Midbrain (tissue), 1 donor: Measurements from ENCODE around the gene OSGEP.

ENCODE experiments used
- DNase-seq: peaks from one replicate; lab custom pipeline; 2025; lab: John Stamatoyannopoulos, UW

Gene OSGEP

GRCh38 chr14:20454516-20455354, at the start of gene OSGEP, which contains the start of gene APEX1:
Gene OSGEP (minus strand): TSS chr14:20454812. CDS start chr14:20454683, 129 bp downstream.
Gene APEX1 (plus strand): TSS chr14:20455226. CDS start chr14:20455646, 420 bp downstream.
- peak; percentile 99 for DNase-seq

GRCh38 chr14:20503898-20504297, 49.3 kb upstream of the OSGEP start:
- peak; percentile 12 for DNase-seq

GRCh38 chr14:20501346-20501745, 46.7 kb upstream of the OSGEP start:
- DNase-seq = no peak

- DNase-seq = no peak
Observed at GRCh38 chr14:20499881-20500280, 45.3 kb upstream of the OSGEP start.

GRCh38 chr14:20499108-20499507, 44.5 kb upstream of the OSGEP start:
- no peak for DNase-seq

GRCh38 chr14:20498622-20499021, 44.0 kb upstream of the OSGEP start:
- DNase-seq = no peak

GRCh38 chr14:20494935-20495766, 40.5 kb upstream of the OSGEP start:
- DNase-seq = no peak

GRCh38 chr14:20493634-20494033, 39.0 kb upstream of the OSGEP start:
- peak; percentile 2 for DNase-seq

- no peak for DNase-seq
Observed at GRCh38 chr14:20492486-20492885, 37.9 kb upstream of the OSGEP start.

GRCh38 chr14:20490563-20490962, 36.0 kb upstream of the OSGEP start:
- no peak for DNase-seq

- no peak for DNase-seq
Observed at GRCh38 chr14:20489093-20489994, 34.7 kb upstream of the OSGEP start.

GRCh38 chr14:20487396-20487725, 32.7 kb upstream of the OSGEP start:
- no peak for DNase-seq

- DNase-seq = no peak
Observed at GRCh38 chr14:20486684-20487395, 32.2 kb upstream of the OSGEP start.

GRCh38 chr14:20485900-20486299, 31.3 kb upstream of the OSGEP start:
- DNase-seq = no peak

GRCh38 chr14:20482382-20482781, 27.8 kb upstream of the OSGEP start:
- DNase-seq = no peak

GRCh38 chr14:20478894-20479293, 24.3 kb upstream of the OSGEP start:
- no peak for DNase-seq

- peak; percentile 11 for DNase-seq
Observed at GRCh38 chr14:20477211-20477876, 22.7 kb upstream of the OSGEP start.

GRCh38 chr14:20476776-20477175, 22.2 kb upstream of the OSGEP start:
- DNase-seq = no peak

- no peak for DNase-seq
Observed at GRCh38 chr14:20472536-20473169, 18.0 kb upstream of the OSGEP start.

GRCh38 chr14:20470603-20470901, 15.9 kb upstream of the OSGEP start:
- no peak for DNase-seq
